ENCODE data around the gene ABHD12.
"Not testable (repeated sequence)": the region's sequence is repeated elsewhere in the genome, so short reads cannot be mapped to it uniquely, and the experiment has no call there.

Gene ABHD12

GRCh38 chr20:25269057-25269832 is 121.4 kb downstream of the ABHD12 start:
- Histone ChIP-seq H2BK5ac (ENCODE audit: low read length) (no peak overlapping the region), H4K8ac (ENCODE audit: low read depth, low read length) (no peak overlapping the region), H2BK15ac (ENCODE audit: low read length) (no peak overlapping the region), H3K9me3 (replicated peaks in 1 of 2; ENCODE audit: control insufficient read depth in 2 of 2, insufficient read depth in 1 of 2, low read depth in 1 of 2, low read length in 2 of 2) (peaks cover 2 to 13% of the 10 kb centered on the region in 2 donors), H3K9ac (ENCODE audit: low read depth, low read length, poor library complexity) (no peak overlapping the region), H3K79me1 (ENCODE audit: low read depth, low read length) (peaks cover 5% of the 10 kb centered on the region), H3K18ac (ENCODE audit: low read length) (no peak overlapping the region), H3K4me1 (ENCODE audit: control insufficient read depth in 2 of 2, insufficient read depth in 1 of 2, low read depth in 1 of 2, low read length in 2 of 2) (peaks cover 0 to 3% of the 10 kb centered on the region in 2 donors), H2BK12ac (ENCODE audit: low read length) (no peak overlapping the region), H2AFZ (ENCODE audit: low read length) (no peak overlapping the region), H3K4ac (ENCODE audit: low read length) (no peak overlapping the region), H2AK5ac (ENCODE audit: low read depth, low read length) (no peak overlapping the region), H3K36me3 (replicated peaks in 1 of 2; ENCODE audit: control insufficient read depth in 2 of 2, insufficient read depth in 2 of 2, low read length in 2 of 2) (peaks cover 39 to 67% of the 10 kb centered on the region in 2 donors), H3K23ac (ENCODE audit: low read depth, low read length, poor library complexity) (no peak overlapping the region), H4K91ac (ENCODE audit: low read depth, low read length, poor library complexity) (no peak overlapping the region), H3K4me2 (ENCODE audit: insufficient read depth, low read length, poor library complexity, severe bottlenecking) (no peak overlapping the region), H3K14ac (ENCODE audit: low read length) (no peak overlapping the region), H2BK120ac (ENCODE audit: low read depth, low read length) (no peak overlapping the region), H3K27ac (replicated peaks; ENCODE audit: low read length) (no peak overlapping the region), H3K27me3 (ENCODE audit: control insufficient read depth in 3 of 3, insufficient read depth in 3 of 3, low read depth in 1 of 3, low read length in 3 of 3) (no peaks in the 10 kb centered on the region), H3K4me3 (ENCODE audit: low read length in 2 of 2) (no peak overlapping the region)
- DNase-seq (ENCODE audit: low spot score): no peak
- no CpG with 5 or more reads among the region's 11 CpGs for WGBS, 2 donors (ENCODE audit: extremely low coverage in 2 of 2, insufficient read length in 2 of 2, insufficient replicate concordance in 1 of 2)

DNA sequence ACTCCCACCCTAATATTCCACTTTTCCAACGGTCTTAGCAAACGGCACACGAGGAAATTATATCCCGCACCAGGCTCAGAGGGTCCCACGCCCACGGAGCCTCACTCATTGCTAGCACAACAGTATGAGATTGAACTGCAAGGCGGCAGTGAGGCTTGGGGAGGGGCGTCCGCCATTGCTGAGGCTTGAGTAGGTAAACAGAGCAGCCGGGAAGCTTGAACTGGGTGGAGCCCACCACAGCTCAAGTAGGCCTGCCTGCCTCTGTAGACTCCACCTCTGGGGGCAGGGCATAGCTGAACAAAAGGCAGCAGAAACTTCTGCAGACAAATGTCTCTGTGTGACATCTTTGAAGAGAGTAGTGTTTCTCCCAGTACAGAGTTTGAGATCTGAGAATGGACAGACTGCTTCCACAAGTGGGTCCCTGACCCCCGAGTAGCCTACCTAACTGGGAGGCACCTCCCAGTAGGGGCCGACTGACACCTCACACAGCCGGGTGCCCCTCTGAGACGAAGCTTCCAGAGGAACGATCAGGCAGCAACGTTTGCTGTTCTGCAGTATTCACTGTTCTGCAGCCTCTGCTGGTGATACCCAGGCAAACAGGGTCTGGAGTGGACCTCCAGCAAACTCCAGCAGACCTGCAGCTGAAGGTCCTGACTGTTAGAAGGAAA is 129.7 kb downstream of the ABHD12 start:
- peaks cover 26 to 33% of the 10 kb centered on the region in 2 donors for H3K36me3 ChIP-seq (replicated peaks in 1 of 2; ENCODE audit: control insufficient read depth in 2 of 2, insufficient read depth in 2 of 2, low read length in 2 of 2)
- H4K91ac ChIP-seq (ENCODE audit: low read depth, low read length, poor library complexity); H3K27ac ChIP-seq (replicated peaks; ENCODE audit: low read length); H3K23ac ChIP-seq (ENCODE audit: low read depth, low read length, poor library complexity); H2AK5ac ChIP-seq (ENCODE audit: low read depth, low read length); H2BK5ac ChIP-seq (ENCODE audit: low read length); H3K18ac ChIP-seq (ENCODE audit: low read length); H3K4me2 ChIP-seq (ENCODE audit: insufficient read depth, low read length, poor library complexity, severe bottlenecking); H3K14ac ChIP-seq (ENCODE audit: low read length); H3K27me3 ChIP-seq (ENCODE audit: control insufficient read depth in 3 of 3, insufficient read depth in 3 of 3, low read depth in 1 of 3, low read length in 3 of 3); H2AFZ ChIP-seq (ENCODE audit: low read length); DNase-seq (ENCODE audit: low spot score); H3K9ac ChIP-seq (ENCODE audit: low read depth, low read length, poor library complexity); H3K4me1 ChIP-seq (ENCODE audit: control insufficient read depth in 2 of 2, insufficient read depth in 1 of 2, low read depth in 1 of 2, low read length in 2 of 2); H4K8ac ChIP-seq (ENCODE audit: low read depth, low read length); H2BK120ac ChIP-seq (ENCODE audit: low read depth, low read length); H3K4ac ChIP-seq (ENCODE audit: low read length); H2BK15ac ChIP-seq (ENCODE audit: low read length); H3K4me3 ChIP-seq (ENCODE audit: low read length in 2 of 2); H2BK12ac ChIP-seq (ENCODE audit: low read length): not testable (repeated sequence)
- no CpG with 5 or more reads among the region's 16 CpGs for WGBS, 2 donors (ENCODE audit: extremely low coverage in 2 of 2, insufficient read length in 2 of 2, insufficient replicate concordance in 1 of 2)
- H3K9me3 ChIP-seq (replicated peaks in 1 of 2; ENCODE audit: control insufficient read depth in 2 of 2, insufficient read depth in 1 of 2, low read depth in 1 of 2, low read length in 2 of 2): peaks cover 18 to 36% of the 10 kb centered on the region in 2 donors
- peaks cover 11% of the 10 kb centered on the region for H3K79me1 ChIP-seq (ENCODE audit: low read depth, low read length)

GRCh38 chr20:25259788-25260254 is 130.8 kb downstream of the ABHD12 start:
- H2BK12ac ChIP-seq (ENCODE audit: low read length): no peak overlapping the region
- H3K27ac ChIP-seq (replicated peaks; ENCODE audit: low read length): no peak overlapping the region
- no peak overlapping the region for H4K8ac ChIP-seq (ENCODE audit: low read depth, low read length)
- H4K91ac ChIP-seq (ENCODE audit: low read depth, low read length, poor library complexity): no peak overlapping the region
- H3K9me3 ChIP-seq (replicated peaks in 1 of 2; ENCODE audit: control insufficient read depth in 2 of 2, insufficient read depth in 1 of 2, low read depth in 1 of 2, low read length in 2 of 2): peaks cover 18 to 32% of the 10 kb centered on the region in 2 donors
- no peak overlapping the region for H3K4ac ChIP-seq (ENCODE audit: low read length)
- H2BK5ac ChIP-seq (ENCODE audit: low read length): no peak overlapping the region
- H3K23ac ChIP-seq (ENCODE audit: low read depth, low read length, poor library complexity): no peak overlapping the region
- DNase-seq (ENCODE audit: low spot score): no peak
- H3K18ac ChIP-seq (ENCODE audit: low read length): no peak overlapping the region
- WGBS, 2 donors (ENCODE audit: extremely low coverage in 2 of 2, insufficient read length in 2 of 2, insufficient replicate concordance in 1 of 2): no CpG with 5 or more reads among the region's 9 CpGs
- peaks cover 0 to 6% of the 10 kb centered on the region in 2 donors for H3K4me1 ChIP-seq (ENCODE audit: control insufficient read depth in 2 of 2, insufficient read depth in 1 of 2, low read depth in 1 of 2, low read length in 2 of 2)
- H3K79me1 ChIP-seq (ENCODE audit: low read depth, low read length): peaks cover 11% of the 10 kb centered on the region
- no peak overlapping the region for H2BK15ac ChIP-seq (ENCODE audit: low read length)
- no peak overlapping the region for H3K4me3 ChIP-seq (ENCODE audit: low read length in 2 of 2)
- H2BK120ac ChIP-seq (ENCODE audit: low read depth, low read length): no peak overlapping the region
- no peak overlapping the region for H3K9ac ChIP-seq (ENCODE audit: low read depth, low read length, poor library complexity)
- H3K14ac ChIP-seq (ENCODE audit: low read length): no peak overlapping the region
- H3K4me2 ChIP-seq (ENCODE audit: insufficient read depth, low read length, poor library complexity, severe bottlenecking): no peak overlapping the region
- peaks cover 30 to 40% of the 10 kb centered on the region in 2 donors for H3K36me3 ChIP-seq (replicated peaks in 1 of 2; ENCODE audit: control insufficient read depth in 2 of 2, insufficient read depth in 2 of 2, low read length in 2 of 2)
- H2AFZ ChIP-seq (ENCODE audit: low read length): no peak overlapping the region
- H2AK5ac ChIP-seq (ENCODE audit: low read depth, low read length): no peak overlapping the region
- no peaks in the 10 kb centered on the region for H3K27me3 ChIP-seq (ENCODE audit: control insufficient read depth in 3 of 3, insufficient read depth in 3 of 3, low read depth in 1 of 3, low read length in 3 of 3)

DNA sequence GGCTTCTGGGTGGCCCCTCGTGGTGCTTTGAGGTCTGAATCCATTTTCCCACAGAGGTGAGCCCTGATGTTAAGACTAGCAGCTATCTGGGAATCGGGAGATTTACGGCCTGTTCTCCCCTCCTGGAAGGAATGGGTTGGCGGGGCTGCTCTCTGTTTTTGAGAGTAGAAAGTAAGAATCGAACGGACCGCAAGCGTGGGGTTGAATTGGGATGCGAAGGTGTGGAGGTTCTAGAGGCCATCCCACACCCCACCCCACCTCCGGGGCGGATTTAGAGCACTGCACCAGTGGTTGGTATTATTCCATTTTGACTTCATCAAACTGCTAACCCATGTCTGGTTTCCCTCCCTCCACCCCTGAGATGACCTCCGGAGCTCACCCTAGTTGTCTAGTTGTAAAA is 131.3 kb downstream of the ABHD12 start:
- Histone ChIP-seq H3K4me1 (ENCODE audit: control insufficient read depth in 2 of 2, insufficient read depth in 1 of 2, low read depth in 1 of 2, low read length in 2 of 2) (peaks cover 0 to 6% of the 10 kb centered on the region in 2 donors), H2BK5ac (ENCODE audit: low read length) (no peak overlapping the region), H3K4me2 (ENCODE audit: insufficient read depth, low read length, poor library complexity, severe bottlenecking) (no peak overlapping the region), H3K27me3 (ENCODE audit: control insufficient read depth in 3 of 3, insufficient read depth in 3 of 3, low read depth in 1 of 3, low read length in 3 of 3) (no peaks in the 10 kb centered on the region), H3K27ac (replicated peaks; ENCODE audit: low read length) (no peak overlapping the region), H2BK120ac (ENCODE audit: low read depth, low read length) (no peak overlapping the region), H4K91ac (ENCODE audit: low read depth, low read length, poor library complexity) (no peak overlapping the region), H3K4ac (ENCODE audit: low read length) (no peak overlapping the region), H2BK12ac (ENCODE audit: low read length) (no peak overlapping the region), H3K36me3 (replicated peaks in 1 of 2; ENCODE audit: control insufficient read depth in 2 of 2, insufficient read depth in 2 of 2, low read length in 2 of 2) (peaks cover 30 to 42% of the 10 kb centered on the region in 2 donors), H3K18ac (ENCODE audit: low read length) (no peak overlapping the region), H3K23ac (ENCODE audit: low read depth, low read length, poor library complexity) (no peak overlapping the region), H3K9ac (ENCODE audit: low read depth, low read length, poor library complexity) (no peak overlapping the region), H3K79me1 (ENCODE audit: low read depth, low read length) (peaks cover 11% of the 10 kb centered on the region), H3K4me3 (ENCODE audit: low read length in 2 of 2) (no peak overlapping the region), H2AK5ac (ENCODE audit: low read depth, low read length) (no peak overlapping the region), H3K14ac (ENCODE audit: low read length) (no peak overlapping the region), H2AFZ (ENCODE audit: low read length) (no peak overlapping the region), H2BK15ac (ENCODE audit: low read length) (no peak overlapping the region), H3K9me3 (replicated peaks in 1 of 2; ENCODE audit: control insufficient read depth in 2 of 2, insufficient read depth in 1 of 2, low read depth in 1 of 2, low read length in 2 of 2) (peaks cover 18 to 32% of the 10 kb centered on the region in 2 donors), H4K8ac (ENCODE audit: low read depth, low read length) (no peak overlapping the region)
- DNase-seq (ENCODE audit: low spot score): no peak
- no CpG with 5 or more reads among the region's 12 CpGs for WGBS, 2 donors (ENCODE audit: extremely low coverage in 2 of 2, insufficient read length in 2 of 2, insufficient replicate concordance in 1 of 2)
